GM12878 (cell line): ENCODE results near the gene PPBP. TPM values are rescaled to one million over a fixed set of nuclear protein-coding genes. Genes with fewer than 3 reads are reported as not detected.

Experiments
- ATAC-seq: fragments of 200-7000 bp; cut with Tn5 transposase; 3 replicates; pipeline ENCODE4 v1.9.1; 2020; ENCODE audit warnings: mild to moderate bottlenecking, moderate library complexity
- BruUV-seq: library from RNA; stranded (reverse); fragments of 400-500 nt; replicated peaks from 2 replicates; lab custom pipeline; 2021; lab: Mats Ljungman, UMichigan
- CTCF ChIA-PET: fragments of 300-600 bp; sonication (Branson Sonifier 250); formaldehyde crosslinking; extraction: SDS; loops from one replicate; lab custom pipeline; 2021; ENCODE audit warnings: inconsistent platforms; lab: Yijun Ruan, JAX
- POLR2A ChIA-PET: fragments of 350-600 bp; formaldehyde crosslinking; extraction: SDS; loops from one replicate; lab custom pipeline; 2021; ENCODE audit warnings: inconsistent platforms; lab: Charles Lee
- RAD21 ChIA-PET: fragments of 300-600 bp; sonication (Branson Sonifier 250); formaldehyde crosslinking; loops from one replicate; lab custom pipeline; 2023; ENCODE audit warnings: antibody characterized with exemption; ENCODE audit not compliant: unreplicated experiment; lab: Charles Lee
- SMC1A ChIA-PET: fragments of 300-600 bp; sonication (Branson Sonifier 250); formaldehyde crosslinking; loops from one replicate; lab custom pipeline; 2023; ENCODE audit not compliant: unreplicated experiment, uncharacterized antibody; lab: Charles Lee
- DNase-seq: peaks from one replicate; pipeline ENCODE4 v3.0.0-alpha.2; 2011; ENCODE audit warnings: low read depth, low spot score
- FAIRE-seq: peaks from 3 replicates; lab custom pipeline; 2011; peaks lifted over from hg19 to GRCh38; lab: Jason Lieb, UNC
- H2AFZ ChIP-seq: 2 replicates; pipeline ENCODE4 v1.6.0; 2011; ENCODE audit warnings: low read depth, low read length, control low read depth; ENCODE audit not compliant: control insufficient read depth
- H3K27ac ChIP-seq: 2 replicates; pipeline ENCODE4 v1.5.1; 2011; ENCODE audit warnings: control low read depth; ENCODE audit not compliant: control insufficient read depth, insufficient read depth
- H3K27me3 ChIP-seq, 2 experiments: replicated peaks in 1 of 2; 2 replicates each; pipeline versions ENCODE4 v1.6.0 to v1.6.1; 2011; ENCODE audit warnings: low read length in 1 of 2; ENCODE audit not compliant: control insufficient read depth in 2 of 2, insufficient read depth in 2 of 2
- H3K36me3 ChIP-seq, 2 experiments: 2 replicates each; pipeline ENCODE4 v1.5.1; 2011; ENCODE audit warnings: low read length in 1 of 2; ENCODE audit not compliant: control insufficient read depth in 2 of 2, insufficient read depth in 2 of 2
- H3K4me1 ChIP-seq: 2 replicates; pipeline ENCODE4 v1.6.1; 2011; ENCODE audit warnings: mild to moderate bottlenecking, low read length, moderate library complexity, mixed read lengths; ENCODE audit not compliant: control insufficient read depth, insufficient read depth
- H3K4me2 ChIP-seq: 2 replicates; pipeline ENCODE4 v1.6.0; 2011; ENCODE audit warnings: control low read depth; ENCODE audit not compliant: control insufficient read depth, insufficient read depth
- H3K4me3 ChIP-seq: fragments of 200-600 bp; sonication (generic); 2 replicates; pipeline ENCODE4 v1.5.1; 2016
- H3K79me2 ChIP-seq: 2 replicates; pipeline ENCODE4 v1.6.0; 2011; ENCODE audit warnings: low read length; ENCODE audit not compliant: control insufficient read depth, insufficient read depth
- H3K9ac ChIP-seq: 2 replicates; pipeline ENCODE4 v1.8.0; 2011; ENCODE audit warnings: low read length, control low read depth, mixed read lengths; ENCODE audit not compliant: control insufficient read depth, insufficient read depth
- H3K9me3 ChIP-seq: replicated peaks from 3 replicates; pipeline ENCODE4 v1.5.1; 2011; ENCODE audit warnings: mild to moderate bottlenecking, low read length; ENCODE audit not compliant: control insufficient read depth, insufficient read depth
- H4K20me1 ChIP-seq: 2 replicates; pipeline ENCODE4 v1.6.0; 2011; ENCODE audit not compliant: control insufficient read depth, insufficient read depth
- RAD51 ChIP-seq: fragments of 450-650 bp; IDR thresholded peaks from 2 replicates; pipeline ENCODE4 v1.6.1; 2016; ENCODE audit warnings: moderate library complexity, mild to moderate bottlenecking, inconsistent platforms
- RELA ChIP-seq: fragments of 450-650 bp; IDR thresholded peaks from 2 replicates; pipeline ENCODE4 v1.8.0; 2014; ENCODE audit warnings: borderline replicate concordance; ENCODE audit not compliant: partially characterized antibody
- SREBF2 ChIP-seq: IDR thresholded peaks from 2 replicates; pipeline ENCODE4 v1.6.1; 2012; ENCODE audit warnings: mild to moderate bottlenecking, low read length
- STAT1 ChIP-seq: fragments of 450-650 bp; conservative IDR thresholded peaks from 2 replicates; pipeline ENCODE4 v1.6.1; 2014; ENCODE audit warnings: antibody characterized with exemption, mild to moderate bottlenecking
- TARDBP ChIP-seq: IDR thresholded peaks from 2 replicates; pipeline ENCODE4 v1.6.1; 2016; ENCODE audit warnings: borderline replicate concordance
- ZSCAN29 ChIP-seq: fragments of 450-650 bp; IDR thresholded peaks from 2 replicates; pipeline ENCODE4 v1.6.1; 2017; ENCODE audit warnings: mild to moderate bottlenecking, moderate library complexity
- WGBS: methylation state at CpG from one replicate; pipeline ENCODE4 v1.1.6; 2016; ENCODE audit warnings: low lambda C conversion rate; ENCODE audit not compliant: insufficient replicate concordance, insufficient coverage; ENCODE audit errors: missing lambda C conversion rate; 5-methylcytosine and 5-hydroxymethylcytosine counted together
- in situ Hi-C: fragments of 300-500 bp; cut with MboI; formaldehyde crosslinking; loops from 9 replicates; pipeline ENCODE4 v1.14.3; 2018; ENCODE audit warnings: mixed read lengths
- intact Hi-C: fragments of 100-400 bp; cut with micrococcal nuclease; formaldehyde crosslinking; loops from one replicate; pipeline ENCODE4 v1.14.2; 2022; ENCODE audit not compliant: unreplicated experiment
- polyA plus RNA-seq, 11 experiments: library from polyadenylated mRNA; depleted of rRNA in 4 of 11; unstranded in 6 of 11; stranded (reverse) in 5 of 11; fragments of >200 nt; fragmentation: Nextera tagmentation in 4 of 11; fragmentation: Illumina TruSeq in 1 of 11; extraction: Ambion mirVana in 4 of 11; extraction: Trizol in 1 of 11; gene quantifications; 1 replicate in 1 of 11; 2 replicates in 10 of 11; pipeline versions ENCODE4 v1.2.1 to v1.2.3, GENCODE V29; 2011 to 2016; ENCODE audit warnings: inconsistent platforms in 2 of 11, missing spikeins in 2 of 11, low read depth in 1 of 11
- total RNA-seq, 4 experiments: library from RNA; depleted of rRNA in 3 of 4; stranded (reverse); fragments of >200 nt in 3 of 4; fragmentation: Illumina TruSeq in 1 of 4; extraction: Trizol in 1 of 4; gene quantifications; 2 replicates each; pipeline versions ENCODE4 v1.2.1 to v1.2.3, GENCODE V29; 2013 to 2021
- TF ChIP-seq, protein P1 (sequence below): IDR thresholded peaks from 2 replicates; pipeline ENCODE4 v1.6.1; 2012; ENCODE audit warnings: improper control_type of control experiment, low read depth, low read length; ENCODE audit not compliant: insufficient replicate concordance
- TF ChIP-seq, protein P2 (sequence below): IDR thresholded peaks from 2 replicates; pipeline ENCODE4 v1.6.1; 2011; ENCODE audit warnings: low read depth, mild to moderate bottlenecking, low read length, moderate library complexity, borderline replicate concordance; ENCODE audit errors: extremely low read depth

The PPBP gene
- total and polyA plus RNA-seq, 10 of the 15 experiments (the other 5 are each of a cell fraction or from before 2014, with no cell fraction given), result not detected

DNA sequence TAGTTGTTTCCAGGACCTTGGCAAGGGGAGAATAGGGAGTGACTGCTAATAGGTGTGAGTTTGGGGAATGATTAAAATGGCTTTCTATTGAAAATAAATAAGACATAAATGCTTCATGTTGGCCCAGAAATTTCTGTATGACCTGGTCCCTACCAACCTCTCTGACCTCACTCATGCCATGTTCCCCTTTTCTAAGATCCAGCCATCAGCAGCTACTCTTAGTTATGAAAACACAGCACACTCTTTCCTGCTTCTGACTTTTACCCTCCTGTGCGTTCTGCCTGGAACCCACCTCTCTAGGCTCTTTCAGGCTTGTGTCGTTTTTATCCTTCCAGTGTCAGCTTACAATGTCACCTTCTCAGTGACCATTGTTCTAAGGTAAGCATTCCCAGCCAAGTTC, 25.3 kb upstream of the PPBP start (continued):
- no peak for TF ChIP-seq RAD51

DNA sequence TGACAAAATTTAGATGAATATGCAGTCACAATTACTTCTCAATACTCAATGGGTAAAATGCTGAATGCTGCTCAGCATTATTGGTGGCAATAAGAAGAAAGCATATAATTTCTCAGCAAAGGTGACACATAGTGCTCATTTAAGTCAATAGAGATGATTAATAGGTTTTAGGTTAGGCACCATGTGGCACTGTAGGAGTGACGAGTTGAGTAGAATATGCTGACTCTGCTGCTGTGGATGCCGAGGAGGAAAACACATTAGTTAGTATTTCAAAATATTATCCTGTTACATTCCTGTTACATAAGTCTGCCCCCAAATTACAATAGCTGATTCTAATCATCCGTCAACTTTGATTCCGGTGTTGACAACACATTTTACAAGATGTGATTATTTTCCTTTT, 24.1 kb upstream of the PPBP start:
- ChIA-PET SMC1A (no interaction called here), RAD21 (no interaction called here), CTCF (no interaction called here), POLR2A (no interaction called here)
- no peak for DNase-seq
- Histone ChIP-seq H2AFZ (no peak overlapping the region), H3K9me3 (no peaks in the 10 kb centered on the region), H3K4me1 (no peaks in the 10 kb centered on the region), H3K27ac (no peak overlapping the region), H3K36me3 (no peaks in the 10 kb centered on the region), H3K4me3 (no peak overlapping the region), H3K27me3 (no peaks in the 10 kb centered on the region), H3K79me2 (no peaks in the 10 kb centered on the region), H3K4me2 (no peak overlapping the region), H4K20me1 (no peaks in the 10 kb centered on the region), H3K9ac (no peak overlapping the region)
- 41% methylated on average over 4 of the region's 4 CpGs for WGBS
- no peak for FAIRE-seq
- in situ Hi-C loops, result no loop called here
- intact Hi-C loops, result no loop called here
- TF ChIP-seq RELA (no peak), TARDBP (no peak), ZSCAN29 (no peak), SREBF2 (no peak), STAT1 (no peak)
- TF ChIP-seq, protein P1, sequence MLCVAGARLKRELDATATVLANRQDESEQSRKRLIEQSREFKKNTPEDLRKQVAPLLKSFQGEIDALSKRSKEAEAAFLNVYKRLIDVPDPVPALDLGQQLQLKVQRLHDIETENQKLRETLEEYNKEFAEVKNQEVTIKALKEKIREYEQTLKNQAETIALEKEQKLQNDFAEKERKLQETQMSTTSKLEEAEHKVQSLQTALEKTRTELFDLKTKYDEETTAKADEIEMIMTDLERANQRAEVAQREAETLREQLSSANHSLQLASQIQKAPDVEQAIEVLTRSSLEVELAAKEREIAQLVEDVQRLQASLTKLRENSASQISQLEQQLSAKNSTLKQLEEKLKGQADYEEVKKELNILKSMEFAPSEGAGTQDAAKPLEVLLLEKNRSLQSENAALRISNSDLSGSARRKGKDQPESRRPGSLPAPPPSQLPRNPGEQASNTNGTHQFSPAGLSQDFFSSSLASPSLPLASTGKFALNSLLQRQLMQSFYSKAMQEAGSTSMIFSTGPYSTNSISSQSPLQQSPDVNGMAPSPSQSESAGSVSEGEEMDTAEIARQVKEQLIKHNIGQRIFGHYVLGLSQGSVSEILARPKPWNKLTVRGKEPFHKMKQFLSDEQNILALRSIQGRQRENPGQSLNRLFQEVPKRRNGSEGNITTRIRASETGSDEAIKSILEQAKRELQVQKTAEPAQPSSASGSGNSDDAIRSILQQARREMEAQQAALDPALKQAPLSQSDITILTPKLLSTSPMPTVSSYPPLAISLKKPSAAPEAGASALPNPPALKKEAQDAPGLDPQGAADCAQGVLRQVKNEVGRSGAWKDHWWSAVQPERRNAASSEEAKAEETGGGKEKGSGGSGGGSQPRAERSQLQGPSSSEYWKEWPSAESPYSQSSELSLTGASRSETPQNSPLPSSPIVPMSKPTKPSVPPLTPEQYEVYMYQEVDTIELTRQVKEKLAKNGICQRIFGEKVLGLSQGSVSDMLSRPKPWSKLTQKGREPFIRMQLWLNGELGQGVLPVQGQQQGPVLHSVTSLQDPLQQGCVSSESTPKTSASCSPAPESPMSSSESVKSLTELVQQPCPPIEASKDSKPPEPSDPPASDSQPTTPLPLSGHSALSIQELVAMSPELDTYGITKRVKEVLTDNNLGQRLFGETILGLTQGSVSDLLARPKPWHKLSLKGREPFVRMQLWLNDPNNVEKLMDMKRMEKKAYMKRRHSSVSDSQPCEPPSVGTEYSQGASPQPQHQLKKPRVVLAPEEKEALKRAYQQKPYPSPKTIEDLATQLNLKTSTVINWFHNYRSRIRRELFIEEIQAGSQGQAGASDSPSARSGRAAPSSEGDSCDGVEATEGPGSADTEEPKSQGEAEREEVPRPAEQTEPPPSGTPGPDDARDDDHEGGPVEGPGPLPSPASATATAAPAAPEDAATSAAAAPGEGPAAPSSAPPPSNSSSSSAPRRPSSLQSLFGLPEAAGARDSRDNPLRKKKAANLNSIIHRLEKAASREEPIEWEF, result no peak
- TF ChIP-seq, protein P2, sequence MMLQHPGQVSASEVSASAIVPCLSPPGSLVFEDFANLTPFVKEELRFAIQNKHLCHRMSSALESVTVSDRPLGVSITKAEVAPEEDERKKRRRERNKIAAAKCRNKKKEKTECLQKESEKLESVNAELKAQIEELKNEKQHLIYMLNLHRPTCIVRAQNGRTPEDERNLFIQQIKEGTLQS, result no peak
- no TSS peak for BruUV-seq
- no peak for ATAC-seq
